Stimulated activated CD4-positive, alpha-beta T cell treated with anti-CD3 and anti-CD28 coated beads, Interleukin-1b, Interleukin-23, amount 100 ng/mL, for 48 hours (primary cell): Measurements from ENCODE around the gene SCNN1B.

Experiments
- DNase-seq: peaks from one replicate; pipeline ENCODE4 v3.0.0-alpha.2; 2020

Gene SCNN1B

GRCh38 chr16:23321206-23321875 is 19.2 kb downstream of the SCNN1B start:
- no peak for DNase-seq

- DNase-seq: no peak
These were observed 21.3 kb downstream of the SCNN1B start for GRCh38 chr16:23323224-23324030.

- DNase-seq: no peak
These were observed 22.6 kb downstream of the SCNN1B start for GRCh38 chr16:23324727-23325126.

GRCh38 chr16:23327836-23328235 is 25.7 kb downstream of the SCNN1B start:
- DNase-seq: no peak

GRCh38 chr16:23330161-23330560 is 28.1 kb downstream of the SCNN1B start:
- DNase-seq: no peak

GRCh38 chr16:23330583-23331249 is 28.6 kb downstream of the SCNN1B start:
- DNase-seq: no peak

- DNase-seq: no peak
These were observed 31.0 kb downstream of the SCNN1B start for GRCh38 chr16:23333034-23333579.

GRCh38 chr16:23333831-23334456 is 31.8 kb downstream of the SCNN1B start:
- DNase-seq: no peak

GRCh38 chr16:23334457-23334853 is 32.4 kb downstream of the SCNN1B start:
- DNase-seq: no peak

- DNase-seq: no peak
These were observed 32.8 kb downstream of the SCNN1B start for GRCh38 chr16:23334950-23335349.

GRCh38 chr16:23337836-23338550 is 35.9 kb downstream of the SCNN1B start:
- DNase-seq: no peak

- DNase-seq: no peak
These were observed 37.7 kb downstream of the SCNN1B start for GRCh38 chr16:23339787-23340186.

GRCh38 chr16:23342083-23342640 is 40.1 kb downstream of the SCNN1B start:
- no peak for DNase-seq

- DNase-seq: no peak
These were observed 41.8 kb downstream of the SCNN1B start for GRCh38 chr16:23343643-23344612.

- no peak for DNase-seq
These were observed 43.1 kb downstream of the SCNN1B start for GRCh38 chr16:23345237-23345636.

- DNase-seq: no peak
These were observed 46.7 kb downstream of the SCNN1B start for GRCh38 chr16:23348579-23349469.

- no peak for DNase-seq
These were observed 49.3 kb downstream of the SCNN1B start for GRCh38 chr16:23351360-23351759.

- no peak for DNase-seq
These were observed 51.3 kb downstream of the SCNN1B start for GRCh38 chr16:23353440-23353839.

GRCh38 chr16:23354246-23354645 is 52.1 kb downstream of the SCNN1B start:
- no peak for DNase-seq
